Panc1 (cell line): ENCODE measurements around the gene CCDC70. TPM values are rescaled to one million over a fixed set of nuclear protein-coding genes. Genes with fewer than 3 reads are reported as not detected.

ENCODE experiments used
- ATAC-seq: fragments of 200-7000 bp; cut with Tn5 transposase; 2 replicates; pipeline ENCODE4 v1.9.1; 2020; ENCODE audit warnings: mild to moderate bottlenecking, moderate library complexity
- BruUV-seq: library from RNA; stranded (reverse); fragments of 400-500 nt; replicated peaks from 2 replicates; lab custom pipeline; 2021; lab: Mats Ljungman, UMichigan
- CTCF ChIA-PET: fragments of 300-600 bp; sonication (Branson Sonifier 250); formaldehyde crosslinking; loops from one replicate; lab custom pipeline; 2022; ENCODE audit warnings: antibody characterized with exemption; lab: Charles Lee
- POLR2A ChIA-PET: fragments of 300-600 bp; sonication (Branson Sonifier 250); formaldehyde crosslinking; loops from one replicate; lab custom pipeline; 2022; ENCODE audit warnings: antibody characterized with exemption; lab: Charles Lee
- DNase-seq: peaks from one replicate; pipeline ENCODE4 v3.0.0-alpha.2; 2010; ENCODE audit warnings: low read depth, low spot score
- H3K27ac ChIP-seq: 2 replicates; pipeline ENCODE4 v1.5.1; 2011; ENCODE audit warnings: mild to moderate bottlenecking, low read length, inconsistent platforms
- H3K27me3 ChIP-seq: fragments of 200-500 bp; sonication (Bioruptor generic); 2 replicates; pipeline ENCODE4 v1.6.0; 2014; ENCODE audit warnings: low read length, inconsistent platforms; ENCODE audit not compliant: control insufficient read depth, insufficient read depth
- H3K36me3 ChIP-seq: fragments of 200-500 bp; sonication (Bioruptor generic); 2 replicates; pipeline ENCODE4 v1.5.1; 2014; ENCODE audit warnings: inconsistent platforms, mild to moderate bottlenecking, low read length, moderate library complexity; ENCODE audit not compliant: control insufficient read depth, insufficient read depth
- H3K4me1 ChIP-seq: 2 replicates; pipeline ENCODE4 v1.5.1; 2011; ENCODE audit warnings: inconsistent platforms, mild to moderate bottlenecking, low read length, moderate library complexity; ENCODE audit not compliant: control insufficient read depth, insufficient read depth
- H3K4me3 ChIP-seq, 2 experiments: 2 replicates each; pipeline ENCODE4 v1.5.1; 2011 to 2012; ENCODE audit warnings: low read depth in 2 of 2, low read length in 2 of 2, mild to moderate bottlenecking in 2 of 2, inconsistent platforms in 1 of 2, moderate library complexity in 1 of 2
- H3K9me3 ChIP-seq: fragments of 200-500 bp; sonication (Bioruptor generic); 2 replicates; pipeline ENCODE4 v1.5.1; 2014; ENCODE audit warnings: low read depth, mild to moderate bottlenecking, inconsistent platforms, low read length, moderate library complexity; ENCODE audit not compliant: control insufficient read depth, insufficient read depth
- POLR2AphosphoS5 ChIP-seq: IDR thresholded peaks from 2 replicates; pipeline ENCODE4 v1.6.1; 2012; ENCODE audit warnings: mild to moderate bottlenecking, low read depth, low read length, moderate library complexity
- SIN3A ChIP-seq: IDR thresholded peaks from 2 replicates; pipeline ENCODE4 v1.6.1; 2012; ENCODE audit warnings: low read depth, mild to moderate bottlenecking, low read length, moderate library complexity, borderline replicate concordance; ENCODE audit not compliant: insufficient read depth
- TCF7L2 ChIP-seq: IDR thresholded peaks from 2 replicates; pipeline ENCODE4 v1.6.1; 2011; ENCODE audit warnings: mild to moderate bottlenecking, low read depth, low read length, inconsistent platforms
- in situ Hi-C: cut with HindIII; loops from 2 replicates; pipeline ENCODE4 v1.10.0; 2016; ENCODE audit warnings: low sequenced_read_pairs, low pct_unique_long_range_greater_than_20kb
- intact Hi-C: fragments of 100-400 bp; cut with micrococcal nuclease; formaldehyde crosslinking; loops from one replicate; pipeline ENCODE4 v1.10.0; 2022; ENCODE audit not compliant: unreplicated experiment
- total RNA-seq: library from RNA; stranded (reverse); gene quantifications from one replicate; pipeline ENCODE4 v1.2.1, GENCODE V29; 2021; ENCODE audit not compliant: unreplicated experiment
- TF ChIP-seq, protein P1 (sequence below), 2 experiments: IDR thresholded peaks; 2 replicates each; pipeline ENCODE4 v1.6.1; 2011 to 2012; ENCODE audit warnings: low read depth in 2 of 2, control low read depth in 1 of 2, low read length in 1 of 2, mild to moderate bottlenecking in 1 of 2, moderate library complexity in 1 of 2; ENCODE audit not compliant: insufficient read depth in 1 of 2
- TF ChIP-seq, protein P2 (sequence below): fragments of 450-650 bp; IDR thresholded peaks from 2 replicates; pipeline ENCODE4 v1.5.1; 2017; ENCODE audit warnings: mild to moderate bottlenecking

Gene CCDC70
- total RNA-seq, 1 experiment from 2014 or later, result not detected

DNA sequence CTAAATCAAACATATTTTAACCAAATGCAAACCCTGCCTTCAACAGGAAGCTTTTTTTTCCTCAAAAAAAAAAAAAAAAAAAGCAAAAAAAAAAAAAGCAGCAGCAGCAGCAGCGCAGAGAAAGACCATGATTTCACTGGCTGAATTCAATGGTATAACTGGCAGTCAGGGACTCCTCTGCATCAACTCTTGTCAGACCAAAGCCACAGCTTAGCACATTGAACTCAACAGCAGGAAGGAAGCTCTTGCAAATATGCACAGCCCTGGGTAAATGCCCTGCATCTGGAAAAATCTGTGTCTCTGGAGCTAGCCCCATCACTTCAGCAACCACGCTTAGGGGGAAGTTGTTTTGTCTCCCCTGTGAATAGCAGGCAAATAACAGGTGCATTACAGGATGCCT is 40.2 kb upstream of the CCDC70 start:
- no peaks in the 10 kb centered on the region for H3K4me1 ChIP-seq

DNA sequence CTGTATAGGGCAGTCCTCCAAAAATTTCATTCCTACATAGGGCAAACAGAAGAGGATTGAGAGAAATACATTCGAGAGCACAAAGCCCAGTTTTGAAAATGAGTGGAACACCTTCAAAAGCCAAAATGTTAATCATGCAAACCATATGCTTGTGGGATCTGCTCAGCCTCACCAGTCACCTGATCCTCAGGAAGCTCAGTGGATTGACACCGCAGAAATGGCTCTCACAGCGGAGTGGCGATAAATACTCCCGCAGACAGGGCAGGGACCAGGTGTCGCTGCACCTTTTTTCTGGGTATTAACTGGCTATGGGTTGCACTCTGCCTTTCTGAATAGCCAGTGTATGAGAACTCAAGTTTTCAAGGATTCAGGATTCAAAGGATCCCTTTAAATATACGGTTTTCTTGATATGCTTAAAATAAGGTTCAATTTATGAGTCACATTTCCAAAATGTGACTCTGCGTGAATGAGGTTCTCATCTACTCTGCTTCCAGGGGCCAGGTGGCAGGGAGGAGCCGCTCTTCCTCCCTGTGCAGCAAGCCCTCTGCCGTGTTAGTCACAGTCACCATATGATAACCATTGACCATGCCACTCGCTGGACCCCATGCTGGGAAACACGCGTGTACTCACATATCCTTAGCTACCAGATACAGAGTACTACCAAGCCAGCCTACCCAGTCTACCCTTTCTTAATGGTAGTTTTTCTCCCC is 39.5 kb upstream of the CCDC70 start:
- TF ChIP-seq SIN3A (no peak), TCF7L2 (no peak), POLR2AphosphoS5 (no peak)
- TF ChIP-seq, protein P1, sequence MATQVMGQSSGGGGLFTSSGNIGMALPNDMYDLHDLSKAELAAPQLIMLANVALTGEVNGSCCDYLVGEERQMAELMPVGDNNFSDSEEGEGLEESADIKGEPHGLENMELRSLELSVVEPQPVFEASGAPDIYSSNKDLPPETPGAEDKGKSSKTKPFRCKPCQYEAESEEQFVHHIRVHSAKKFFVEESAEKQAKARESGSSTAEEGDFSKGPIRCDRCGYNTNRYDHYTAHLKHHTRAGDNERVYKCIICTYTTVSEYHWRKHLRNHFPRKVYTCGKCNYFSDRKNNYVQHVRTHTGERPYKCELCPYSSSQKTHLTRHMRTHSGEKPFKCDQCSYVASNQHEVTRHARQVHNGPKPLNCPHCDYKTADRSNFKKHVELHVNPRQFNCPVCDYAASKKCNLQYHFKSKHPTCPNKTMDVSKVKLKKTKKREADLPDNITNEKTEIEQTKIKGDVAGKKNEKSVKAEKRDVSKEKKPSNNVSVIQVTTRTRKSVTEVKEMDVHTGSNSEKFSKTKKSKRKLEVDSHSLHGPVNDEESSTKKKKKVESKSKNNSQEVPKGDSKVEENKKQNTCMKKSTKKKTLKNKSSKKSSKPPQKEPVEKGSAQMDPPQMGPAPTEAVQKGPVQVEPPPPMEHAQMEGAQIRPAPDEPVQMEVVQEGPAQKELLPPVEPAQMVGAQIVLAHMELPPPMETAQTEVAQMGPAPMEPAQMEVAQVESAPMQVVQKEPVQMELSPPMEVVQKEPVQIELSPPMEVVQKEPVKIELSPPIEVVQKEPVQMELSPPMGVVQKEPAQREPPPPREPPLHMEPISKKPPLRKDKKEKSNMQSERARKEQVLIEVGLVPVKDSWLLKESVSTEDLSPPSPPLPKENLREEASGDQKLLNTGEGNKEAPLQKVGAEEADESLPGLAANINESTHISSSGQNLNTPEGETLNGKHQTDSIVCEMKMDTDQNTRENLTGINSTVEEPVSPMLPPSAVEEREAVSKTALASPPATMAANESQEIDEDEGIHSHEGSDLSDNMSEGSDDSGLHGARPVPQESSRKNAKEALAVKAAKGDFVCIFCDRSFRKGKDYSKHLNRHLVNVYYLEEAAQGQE (IDR thresholded peaks at IDR 0.05; ENCODE audit: insufficient read depth in 1 of 2, low read depth in 2 of 2, low read length in 1 of 2), result no peak
- TF ChIP-seq, protein P2, sequence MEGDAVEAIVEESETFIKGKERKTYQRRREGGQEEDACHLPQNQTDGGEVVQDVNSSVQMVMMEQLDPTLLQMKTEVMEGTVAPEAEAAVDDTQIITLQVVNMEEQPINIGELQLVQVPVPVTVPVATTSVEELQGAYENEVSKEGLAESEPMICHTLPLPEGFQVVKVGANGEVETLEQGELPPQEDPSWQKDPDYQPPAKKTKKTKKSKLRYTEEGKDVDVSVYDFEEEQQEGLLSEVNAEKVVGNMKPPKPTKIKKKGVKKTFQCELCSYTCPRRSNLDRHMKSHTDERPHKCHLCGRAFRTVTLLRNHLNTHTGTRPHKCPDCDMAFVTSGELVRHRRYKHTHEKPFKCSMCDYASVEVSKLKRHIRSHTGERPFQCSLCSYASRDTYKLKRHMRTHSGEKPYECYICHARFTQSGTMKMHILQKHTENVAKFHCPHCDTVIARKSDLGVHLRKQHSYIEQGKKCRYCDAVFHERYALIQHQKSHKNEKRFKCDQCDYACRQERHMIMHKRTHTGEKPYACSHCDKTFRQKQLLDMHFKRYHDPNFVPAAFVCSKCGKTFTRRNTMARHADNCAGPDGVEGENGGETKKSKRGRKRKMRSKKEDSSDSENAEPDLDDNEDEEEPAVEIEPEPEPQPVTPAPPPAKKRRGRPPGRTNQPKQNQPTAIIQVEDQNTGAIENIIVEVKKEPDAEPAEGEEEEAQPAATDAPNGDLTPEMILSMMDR, result no peak
- no peak overlapping the region for H3K4me3 ChIP-seq
- in situ Hi-C loops (no loop called here), intact Hi-C loops (loop anchor here (10.0 kb wide), 1 partner anchor 383 kb away; no protein-coding TSS in a partner anchor)
- no peaks in the 10 kb centered on the region for H3K36me3 ChIP-seq
- H3K4me1 ChIP-seq, result no peaks in the 10 kb centered on the region
- no peak for ATAC-seq
- no peak for DNase-seq
- ChIA-PET CTCF (no interaction called here), POLR2A (no interaction called here)
- no peaks in the 10 kb centered on the region for H3K9me3 ChIP-seq
- no peak overlapping the region for H3K27ac ChIP-seq
- H3K27me3 ChIP-seq, result no peaks in the 10 kb centered on the region
- BruUV-seq, result no TSS peak

More for the DNA sequence above, 40.2 kb upstream of the CCDC70 start:
- BruUV-seq, result no TSS peak
- CTCF ChIA-PET, result no interaction called here
- intact Hi-C loops (loop anchor here (10.0 kb wide), 1 partner anchor 383 kb away; no protein-coding TSS in a partner anchor), in situ Hi-C loops (no loop called here)
- TF ChIP-seq, protein P1 (IDR thresholded peaks at IDR 0.05; ENCODE audit: insufficient read depth in 1 of 2, low read depth in 2 of 2, low read length in 1 of 2), result no peak
- TF ChIP-seq POLR2AphosphoS5 (no peak), SIN3A (no peak), TCF7L2 (no peak)
- TF ChIP-seq, protein P2, result no peak
- DNase-seq (no peak), ATAC-seq (no peak)
- no peaks in the 10 kb centered on the region for H3K27me3 ChIP-seq
- no peak overlapping the region for H3K27ac ChIP-seq
- no peaks in the 10 kb centered on the region for H3K36me3 ChIP-seq
- H3K4me3 ChIP-seq, result no peak overlapping the region
- no peaks in the 10 kb centered on the region for H3K9me3 ChIP-seq
- POLR2A ChIA-PET, result no interaction called here
